Right atrium auricular region (tissue), 2 donors: Measurements from ENCODE around the gene GHRH. TPM values are rescaled to one million over a fixed set of nuclear protein-coding genes. Genes with fewer than 3 reads are reported as not detected.

Experiments used
- DNase-seq: peaks from one replicate; pipeline ENCODE4 v3.0.0-alpha.2; 2019; ENCODE audit warnings: low spot score
- H3K27ac ChIP-seq, 2 donors: fragments of 200-600 bp; sonication (generic); 1 replicate in 1 of 2; 2 replicates in 1 of 2; pipeline ENCODE4 v1.5.1; 2016 to 2019
- H3K27me3 ChIP-seq, 2 donors: fragments of 200-600 bp; sonication (generic); one replicate each; pipeline versions ENCODE4 v1.5.1 to v1.6.0; 2017 to 2019
- H3K36me3 ChIP-seq: fragments of 200-600 bp; sonication (generic); one replicate; pipeline ENCODE4 v1.5.1; 2016
- H3K4me1 ChIP-seq, 2 donors: fragments of 200-600 bp; sonication (generic); one replicate each; pipeline versions ENCODE4 v1.5.1 to v1.6.0; 2017 to 2019
- H3K4me3 ChIP-seq, 2 donors: fragments of 200-600 bp; sonication (generic); 1 replicate in 1 of 2; 2 replicates in 1 of 2; pipeline ENCODE4 v1.5.1; 2017 to 2019; ENCODE audit warnings: mild to moderate bottlenecking in 1 of 2, moderate library complexity in 1 of 2
- H3K9me3 ChIP-seq, 2 donors: fragments of 200-600 bp; sonication (generic); one replicate each; pipeline ENCODE4 v1.5.1; 2019
- CTCF ChIP-seq, 2 donors: fragments of 200-600 bp; sonication (generic); IDR thresholded peaks; one replicate each; pipeline ENCODE4 v1.5.1; 2019; ENCODE audit warnings: antibody characterized with exemption in 2 of 2
- total RNA-seq, 2 donors: library from RNA; depleted of rRNA; stranded (reverse); fragments of >200 nt; gene quantifications; one replicate each; pipeline ENCODE4 v1.1.0, GENCODE V29; 2016

GHRH gene
- total RNA-seq, 2 donors from 2014 or later = 1.5 to 3.6 TPM

GRCh38 chr20:37266940-37267666, 5.5 kb upstream of the GHRH start:
- no peak overlapping the region for H3K27ac ChIP-seq
- H3K9me3 ChIP-seq = no peaks in the 10 kb centered on the region
- TF ChIP-seq CTCF (IDR thresholded peaks at IDR 0.05) = no peak

GRCh38 chr20:37265152-37265551, 3.5 kb upstream of the GHRH start:
- Histone ChIP-seq H3K27me3 (no peaks in the 10 kb centered on the region), H3K27ac (no peak overlapping the region), H3K36me3 (no peaks in the 10 kb centered on the region), H3K4me1 (no peaks in the 10 kb centered on the region), H3K4me3 (no peak overlapping the region), H3K9me3 (no peaks in the 10 kb centered on the region)
- DNase-seq = no peak
- TF ChIP-seq CTCF (IDR thresholded peaks at IDR 0.05) = no peak

More at GRCh38 chr20:37266940-37267666, 5.5 kb upstream of the GHRH start:
- Histone ChIP-seq H3K4me1 (no peaks in the 10 kb centered on the region), H3K4me3 (no peak overlapping the region), H3K36me3 (no peaks in the 10 kb centered on the region), H3K27me3 (no peaks in the 10 kb centered on the region)
- DNase-seq = no peak

- DNase-seq = no peak
- H3K27me3 ChIP-seq = no peaks in the 10 kb centered on the region
- H3K36me3 ChIP-seq = no peaks in the 10 kb centered on the region
- H3K4me3 ChIP-seq = no peak overlapping the region
- TF ChIP-seq CTCF (IDR thresholded peaks at IDR 0.05) = no peak
- no peaks in the 10 kb centered on the region for H3K9me3 ChIP-seq
- H3K4me1 ChIP-seq = no peaks in the 10 kb centered on the region
- H3K27ac ChIP-seq = no peak overlapping the region
These were observed 2.1 kb upstream of the GHRH start for GRCh38 chr20:37263686-37264085.

GRCh38 chr20:37262505-37262904, 891 bp upstream of the GHRH start:
- H3K36me3 ChIP-seq = no peaks in the 10 kb centered on the region
- no peak for DNase-seq
- H3K9me3 ChIP-seq = no peaks in the 10 kb centered on the region
- no peak for TF ChIP-seq CTCF (IDR thresholded peaks at IDR 0.05)
- H3K4me1 ChIP-seq = no peaks in the 10 kb centered on the region
- no peak overlapping the region for H3K27ac ChIP-seq
- H3K27me3 ChIP-seq = no peaks in the 10 kb centered on the region
- H3K4me3 ChIP-seq = no peak overlapping the region

GRCh38 chr20:37260923-37261322, 691 bp downstream of the GHRH start:
- no peak for DNase-seq
- Histone ChIP-seq H3K4me3 (no peak overlapping the region), H3K36me3 (no peaks in the 10 kb centered on the region), H3K27ac (no peak overlapping the region), H3K9me3 (no peaks in the 10 kb centered on the region), H3K27me3 (no peaks in the 10 kb centered on the region), H3K4me1 (no peaks in the 10 kb centered on the region)
- no peak for TF ChIP-seq CTCF (IDR thresholded peaks at IDR 0.05)

GRCh38 chr20:37259865-37260264, 1.7 kb downstream of the GHRH start:
- H3K27me3 ChIP-seq = no peaks in the 10 kb centered on the region
- no peak for TF ChIP-seq CTCF (IDR thresholded peaks at IDR 0.05)
- no peak for DNase-seq
- H3K4me1 ChIP-seq = no peaks in the 10 kb centered on the region
- H3K27ac ChIP-seq = no peak overlapping the region
- H3K36me3 ChIP-seq = no peaks in the 10 kb centered on the region
- H3K9me3 ChIP-seq = no peaks in the 10 kb centered on the region
- H3K4me3 ChIP-seq = no peak overlapping the region
